Liver (tissue), 9 donors: ENCODE data around the gene UMAD1. TPM values are rescaled to one million over a fixed set of nuclear protein-coding genes. Genes with fewer than 3 reads are reported as not detected.

Source experiments
- DNase-seq: peaks from one replicate; pipeline ENCODE4 v3.0.0-alpha.2; 2017; ENCODE audit warnings: low spot score
- H3K27ac ChIP-seq, 2 donors: one replicate each; pipeline ENCODE4 v1.7.0; 2013; ENCODE audit warnings: inconsistent platforms in 2 of 2, low read length in 2 of 2, control low read depth in 1 of 2, low read depth in 1 of 2, mild to moderate bottlenecking in 1 of 2
- H3K27me3 ChIP-seq, 4 donors: one replicate each; pipeline versions ENCODE4 v1.6.1 to v1.7.0; 2013; ENCODE audit warnings: low read length in 3 of 4, inconsistent platforms in 1 of 4, mild to moderate bottlenecking in 1 of 4, moderate library complexity in 1 of 4; ENCODE audit not compliant: control insufficient read depth in 4 of 4, insufficient read depth in 4 of 4
- H3K36me3 ChIP-seq, 4 donors: one replicate each; pipeline versions ENCODE4 v1.6.1 to v1.7.0; 2013; ENCODE audit warnings: low read length in 3 of 4, mild to moderate bottlenecking in 3 of 4, low read depth in 1 of 4, moderate library complexity in 1 of 4; ENCODE audit not compliant: control insufficient read depth in 4 of 4, insufficient read depth in 3 of 4
- H3K4me1 ChIP-seq, 4 donors: one replicate each; pipeline versions ENCODE4 v1.6.1 to v1.7.0; 2013; ENCODE audit warnings: low read length in 3 of 4, mild to moderate bottlenecking in 3 of 4, moderate library complexity in 1 of 4; ENCODE audit not compliant: control insufficient read depth in 4 of 4, insufficient read depth in 4 of 4
- H3K4me3 ChIP-seq, 3 donors: one replicate each; pipeline versions ENCODE4 v1.6.1 to v1.7.0; 2013; ENCODE audit warnings: low read length in 3 of 3, control low read depth in 1 of 3, low read depth in 1 of 3, mild to moderate bottlenecking in 1 of 3
- H3K9ac ChIP-seq, 2 donors: one replicate each; pipeline ENCODE4 v1.7.0; 2013; ENCODE audit warnings: low read length in 2 of 2, mild to moderate bottlenecking in 2 of 2, moderate library complexity in 2 of 2, control low read depth in 1 of 2, low read depth in 1 of 2
- H3K9me3 ChIP-seq, 4 donors: one replicate each; pipeline versions ENCODE4 v1.6.1 to v1.7.0; 2013; ENCODE audit warnings: low read length in 3 of 4; ENCODE audit not compliant: control insufficient read depth in 4 of 4
- ATF3 ChIP-seq: IDR thresholded peaks from 2 replicates; pipeline ENCODE4 v1.6.1; 2016; ENCODE audit warnings: antibody characterized with exemption
- CTCF ChIP-seq: fragments of 150-350 bp; IDR thresholded peaks from 2 replicates; pipeline ENCODE4 v1.5.1; 2017; ENCODE audit warnings: improper control_type of control experiment, low read depth, low read length; ENCODE audit not compliant: missing input control
- EGR1 ChIP-seq, 2 donors: IDR thresholded peaks; 2 replicates each; pipeline ENCODE4 v1.6.1; 2016 to 2018; ENCODE audit warnings: antibody characterized with exemption in 2 of 2, low read depth in 2 of 2
- FOXA1 ChIP-seq: IDR thresholded peaks from 2 replicates; pipeline ENCODE4 v1.6.1; 2016; ENCODE audit warnings: antibody characterized with exemption
- FOXA2 ChIP-seq: IDR thresholded peaks from 2 replicates; pipeline ENCODE4 v1.6.1; 2016; ENCODE audit warnings: antibody characterized with exemption
- GABPA ChIP-seq, 2 donors: IDR thresholded peaks in 1 of 2; conservative IDR thresholded peaks in 1 of 2; 2 replicates each; pipeline ENCODE4 v1.6.1; 2016; ENCODE audit warnings: antibody characterized with exemption in 2 of 2, mild to moderate bottlenecking in 1 of 2, moderate library complexity in 1 of 2
- HNF4A ChIP-seq, 2 donors: conservative IDR thresholded peaks; 2 replicates each; pipeline ENCODE4 v1.6.1; 2016; ENCODE audit warnings: antibody characterized with exemption in 2 of 2, mild to moderate bottlenecking in 2 of 2
- HNF4G ChIP-seq: IDR thresholded peaks from 2 replicates; pipeline ENCODE4 v1.6.1; 2016; ENCODE audit warnings: antibody characterized with exemption
- JUND ChIP-seq, 2 donors: IDR thresholded peaks; 2 replicates each; pipeline ENCODE4 v1.6.1; 2016; ENCODE audit warnings: antibody characterized with exemption in 2 of 2
- MAX ChIP-seq: IDR thresholded peaks from 2 replicates; pipeline ENCODE4 v1.6.1; 2016; ENCODE audit warnings: antibody characterized with exemption
- NR2F2 ChIP-seq: IDR thresholded peaks from 2 replicates; pipeline ENCODE4 v1.6.1; 2016; ENCODE audit warnings: antibody characterized with exemption
- RAD21 ChIP-seq, 2 donors: IDR thresholded peaks; 2 replicates each; pipeline ENCODE4 v1.6.1; 2016; ENCODE audit warnings: antibody characterized with exemption in 2 of 2, mild to moderate bottlenecking in 2 of 2
- REST ChIP-seq: IDR thresholded peaks from 2 replicates; pipeline ENCODE4 v1.6.1; 2016; ENCODE audit warnings: antibody characterized with exemption, mild to moderate bottlenecking
- RXRA ChIP-seq, 2 donors: IDR thresholded peaks; 2 replicates each; pipeline ENCODE4 v1.6.1; 2017 to 2018; ENCODE audit warnings: antibody characterized with exemption in 2 of 2, mild to moderate bottlenecking in 1 of 2
- YY1 ChIP-seq: IDR thresholded peaks from 2 replicates; pipeline ENCODE4 v1.6.1; 2016; ENCODE audit warnings: antibody characterized with exemption, mild to moderate bottlenecking
- ZBTB33 ChIP-seq: IDR thresholded peaks from 2 replicates; pipeline ENCODE4 v1.6.1; 2016; ENCODE audit warnings: antibody characterized with exemption
- WGBS: extraction: QIAGEN DNeasy Blood & Tissue Kit; methylation state at CpG from one replicate; pipeline ENCODE4 v1.1.7; 2013; 5-methylcytosine and 5-hydroxymethylcytosine counted together
- polyA plus RNA-seq, 2 donors: library from polyadenylated mRNA; stranded (reverse) in 1 of 2; unstranded in 1 of 2; fragments of 200-250 nt in 1 of 2; fragments of >200 nt in 1 of 2; fragmentation: Nextera tagmentation in 1 of 2; extraction: Ambion mirVana in 1 of 2; gene quantifications; one replicate each; pipeline versions ENCODE4 v1.2.1 to v1.2.3, GENCODE V29; 2013 to 2015
- total RNA-seq, 2 donors: library from RNA; depleted of rRNA; stranded (reverse); fragments of >200 nt; gene quantifications; one replicate each; pipeline ENCODE4 v1.2.3, GENCODE V29; 2014
- donor health status: healthy.
- donor health status: healthy.
- donor health status: healthy.
- donor health status: healthy.
- donor health status: healthy.

Gene UMAD1
- total and polyA plus RNA-seq, 4 donors, result 5.9 to 12.2 (median 7.9) TPM

- TF ChIP-seq FOXA1 (no peak), HNF4G (no peak), GABPA (IDR thresholded peaks at IDR 0.05 in 1 of 2, conservative IDR thresholded peaks at IDR 0.05 in 1 of 2) (no peak), ZBTB33 (no peak), YY1 (no peak)
Observed at GRCh38 chr7:7768977-7769709, 128.6 kb downstream of the UMAD1 start (continued).

- TF ChIP-seq YY1 (no peak), ATF3 (no peak), ZBTB33 (no peak), EGR1 (IDR thresholded peaks at IDR 0.05; ENCODE audit: low read depth in 2 of 2) (no peak), MAX (no peak), FOXA1 (no peak), GABPA (IDR thresholded peaks at IDR 0.05 in 1 of 2, conservative IDR thresholded peaks at IDR 0.05 in 1 of 2) (no peak), RXRA (IDR thresholded peaks at IDR 0.05) (no peak), HNF4A (conservative IDR thresholded peaks at IDR 0.05) (no peak), JUND (IDR thresholded peaks at IDR 0.05) (no peak), HNF4G (no peak), CTCF (no peak), NR2F2 (no peak), REST (no peak), FOXA2 (no peak), RAD21 (IDR thresholded peaks at IDR 0.05) (no peak)
- Histone ChIP-seq H3K36me3 (no peaks in the 10 kb centered on the region), H3K4me1 (no peaks in the 10 kb centered on the region), H3K4me3 (no peak overlapping the region), H3K9ac (no peak overlapping the region), H3K27ac (no peak overlapping the region), H3K27me3 (no peaks in the 10 kb centered on the region), H3K9me3 (no peaks in the 10 kb centered on the region)
- DNase-seq, result no peak
- 95% methylated on average over 8 of the region's 8 CpGs for whole genome bisulfite sequencing
Observed at GRCh38 chr7:7769710-7770627, 129.4 kb downstream of the UMAD1 start.
